ENCODE measurements around the gene LIMS2.

- TF ChIP-seq CTCF (IDR thresholded peaks at IDR 0.05) (no peak), POLR2A (IDR thresholded peaks at IDR 0.05) (no peak)
Measured at GRCh38 chr2:127614246-127614645, 61.1 kb downstream of the LIMS2 start.
